Breast epithelium (tissue), 3 donors: ENCODE data around the gene DTNB.

Experiments
- POLR2A ChIP-seq: fragments of 450-650 bp; IDR thresholded peaks from one replicate; pipeline ENCODE4 v1.6.1; 2016; ENCODE audit warnings: antibody characterized with exemption, mild to moderate bottlenecking, moderate library complexity
- POLR2AphosphoS5 ChIP-seq, 3 donors: sonication (generic); formaldehyde crosslinking; IDR thresholded peaks; one replicate each; pipeline ENCODE4 v1.6.1; 2017; ENCODE audit warnings: antibody characterized with exemption in 3 of 3
- TF ChIP-seq, protein P1 (sequence below), 3 donors: fragments of 450-650 bp; IDR thresholded peaks; one replicate each; pipeline ENCODE4 v1.5.1; 2016 to 2017; ENCODE audit warnings: antibody characterized with exemption in 3 of 3, mild to moderate bottlenecking in 3 of 3, moderate library complexity in 3 of 3

- TF ChIP-seq, protein P1, sequence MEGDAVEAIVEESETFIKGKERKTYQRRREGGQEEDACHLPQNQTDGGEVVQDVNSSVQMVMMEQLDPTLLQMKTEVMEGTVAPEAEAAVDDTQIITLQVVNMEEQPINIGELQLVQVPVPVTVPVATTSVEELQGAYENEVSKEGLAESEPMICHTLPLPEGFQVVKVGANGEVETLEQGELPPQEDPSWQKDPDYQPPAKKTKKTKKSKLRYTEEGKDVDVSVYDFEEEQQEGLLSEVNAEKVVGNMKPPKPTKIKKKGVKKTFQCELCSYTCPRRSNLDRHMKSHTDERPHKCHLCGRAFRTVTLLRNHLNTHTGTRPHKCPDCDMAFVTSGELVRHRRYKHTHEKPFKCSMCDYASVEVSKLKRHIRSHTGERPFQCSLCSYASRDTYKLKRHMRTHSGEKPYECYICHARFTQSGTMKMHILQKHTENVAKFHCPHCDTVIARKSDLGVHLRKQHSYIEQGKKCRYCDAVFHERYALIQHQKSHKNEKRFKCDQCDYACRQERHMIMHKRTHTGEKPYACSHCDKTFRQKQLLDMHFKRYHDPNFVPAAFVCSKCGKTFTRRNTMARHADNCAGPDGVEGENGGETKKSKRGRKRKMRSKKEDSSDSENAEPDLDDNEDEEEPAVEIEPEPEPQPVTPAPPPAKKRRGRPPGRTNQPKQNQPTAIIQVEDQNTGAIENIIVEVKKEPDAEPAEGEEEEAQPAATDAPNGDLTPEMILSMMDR (IDR thresholded peaks at IDR 0.05): no peak
- no peak for TF ChIP-seq POLR2A
- TF ChIP-seq POLR2AphosphoS5 (IDR thresholded peaks at IDR 0.05): no peak
These were observed 193.6 kb downstream of the DTNB start for GRCh38 chr2:25479761-25480160.
